Middle frontal gyrus (tissue), 1 donor: Measurements from ENCODE around the gene CRISPLD2.

Experiments used
- DNase-seq: peaks from one replicate; pipeline ENCODE4 v3.0.0-alpha.2; 2015; ENCODE audit warnings: low spot score; ENCODE audit errors: extremely low spot score

Gene CRISPLD2

GRCh38 chr16:84952335-84953189 lies 132.8 kb downstream of the CRISPLD2 start:
- peak; percentile 73 for DNase-seq

GRCh38 chr16:84953190-84953746 lies 133.5 kb downstream of the CRISPLD2 start:
- no peak for DNase-seq

GRCh38 chr16:84955427-84955826 lies 135.6 kb downstream of the CRISPLD2 start:
- DNase-seq, result no peak

GRCh38 chr16:84957192-84957591 lies 137.4 kb downstream of the CRISPLD2 start:
- no peak for DNase-seq

- no peak for DNase-seq
Observed at GRCh38 chr16:84957792-84958191, 138.0 kb downstream of the CRISPLD2 start.
